KOPT-K1 (cell line): ENCODE results near the gene GABRG3.

ENCODE experiments used
- H3K27ac ChIP-seq: fragments of 200-600 bp; sonication (generic); 2 replicates; pipeline ENCODE4 v1.5.1; 2016; ENCODE audit warnings: antibody characterized with exemption, mild to moderate bottlenecking, low read depth, low read length; ENCODE audit not compliant: poor library complexity, severe bottlenecking
- H3K36me3 ChIP-seq: fragments of 200-600 bp; sonication (generic); 2 replicates; pipeline ENCODE4 v1.5.1; 2017; ENCODE audit warnings: antibody characterized with exemption, mild to moderate bottlenecking, low read length, moderate library complexity; ENCODE audit not compliant: insufficient read depth
- H3K9me3 ChIP-seq: fragments of 200-600 bp; sonication (generic); 2 replicates; pipeline ENCODE4 v1.5.1; 2017; ENCODE audit warnings: antibody characterized with exemption, low read length, mild to moderate bottlenecking; ENCODE audit not compliant: insufficient read depth, poor library complexity, severe bottlenecking

The GABRG3 gene

DNA sequence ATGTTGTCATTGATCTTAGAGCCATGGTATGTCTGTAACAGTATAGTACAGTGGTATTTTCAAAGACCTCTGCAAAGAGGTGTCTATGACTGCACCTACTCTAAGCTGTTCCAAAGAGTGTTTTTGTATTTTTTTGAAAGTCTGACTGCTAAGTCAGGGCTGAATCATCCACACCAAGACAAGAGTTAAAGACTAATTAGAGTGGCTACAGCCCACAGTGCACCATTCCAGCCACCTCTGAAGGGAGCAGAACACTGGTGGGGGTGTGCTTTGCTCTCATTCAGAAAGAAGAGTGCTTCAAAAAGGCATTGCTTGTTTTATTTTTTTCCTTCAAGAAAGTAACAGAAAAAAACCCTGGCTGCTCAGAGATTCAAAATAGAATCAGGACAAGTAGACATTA lies 301.4 kb downstream of the GABRG3 start:
- no peaks in the 10 kb centered on the region for H3K36me3 ChIP-seq
- no peaks in the 10 kb centered on the region for H3K9me3 ChIP-seq
- H3K27ac ChIP-seq: no peak overlapping the region

DNA sequence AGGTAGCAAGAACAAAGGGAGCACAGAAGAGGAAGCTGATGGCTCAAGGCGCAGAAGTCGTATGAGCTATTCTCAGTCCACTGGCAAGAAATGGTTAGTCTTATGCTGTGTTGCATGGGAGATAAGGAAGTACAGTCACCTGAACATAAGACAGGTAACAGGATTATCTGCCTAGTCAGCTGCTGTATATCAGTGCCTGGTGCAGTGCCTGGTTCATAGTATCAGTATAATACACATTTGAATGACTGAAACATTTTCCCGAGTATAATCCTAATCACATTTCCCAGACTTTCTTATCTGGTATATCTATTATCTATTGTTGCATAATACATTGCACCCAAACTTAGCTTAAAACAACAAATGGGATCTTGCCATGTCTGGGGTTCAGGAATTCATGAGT lies 302.5 kb downstream of the GABRG3 start:
- no peaks in the 10 kb centered on the region for H3K9me3 ChIP-seq
- H3K36me3 ChIP-seq: no peaks in the 10 kb centered on the region
- no peak overlapping the region for H3K27ac ChIP-seq

DNA sequence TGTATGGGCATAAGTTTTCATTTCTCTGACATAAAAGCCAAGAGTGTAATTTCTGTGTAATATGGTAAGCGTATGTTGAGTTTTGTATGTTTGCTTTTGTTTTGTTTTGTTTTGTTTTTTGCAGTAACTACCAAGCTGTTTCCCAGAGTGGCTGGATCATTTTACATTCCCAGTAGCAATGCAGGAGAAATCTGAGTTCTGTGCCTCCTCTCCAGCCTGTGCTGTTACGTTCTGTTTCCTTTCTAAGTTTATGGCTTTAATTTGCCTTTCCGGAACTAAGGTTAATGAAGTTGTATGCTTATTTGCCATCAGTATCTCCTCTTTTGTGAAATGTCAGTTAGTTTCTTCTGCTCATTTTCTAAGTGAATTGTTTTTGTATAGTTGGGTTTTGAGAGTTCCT lies 307.8 kb downstream of the GABRG3 start:
- no peaks in the 10 kb centered on the region for H3K36me3 ChIP-seq
- H3K9me3 ChIP-seq: no peaks in the 10 kb centered on the region
- no peak overlapping the region for H3K27ac ChIP-seq

DNA sequence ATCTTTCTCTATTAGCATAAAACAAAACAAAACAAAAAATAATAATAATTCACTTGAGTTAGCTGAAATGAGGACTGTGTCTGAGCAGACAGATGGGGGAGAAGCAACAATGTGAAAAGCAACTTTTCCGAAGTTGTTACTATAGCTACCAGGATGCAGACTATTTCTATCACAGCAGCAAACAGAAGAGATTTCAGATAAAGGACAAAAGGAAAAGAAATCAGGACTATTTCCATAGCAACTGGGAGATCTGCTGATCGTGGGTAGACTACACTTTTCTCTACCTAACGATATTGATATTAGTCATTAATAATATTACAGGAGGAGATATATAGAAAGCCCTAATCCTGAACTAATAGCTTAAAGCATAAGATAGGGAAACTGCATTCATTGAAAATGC lies 321.7 kb downstream of the GABRG3 start:
- no peak overlapping the region for H3K27ac ChIP-seq
- no peaks in the 10 kb centered on the region for H3K9me3 ChIP-seq
- no peaks in the 10 kb centered on the region for H3K36me3 ChIP-seq

DNA sequence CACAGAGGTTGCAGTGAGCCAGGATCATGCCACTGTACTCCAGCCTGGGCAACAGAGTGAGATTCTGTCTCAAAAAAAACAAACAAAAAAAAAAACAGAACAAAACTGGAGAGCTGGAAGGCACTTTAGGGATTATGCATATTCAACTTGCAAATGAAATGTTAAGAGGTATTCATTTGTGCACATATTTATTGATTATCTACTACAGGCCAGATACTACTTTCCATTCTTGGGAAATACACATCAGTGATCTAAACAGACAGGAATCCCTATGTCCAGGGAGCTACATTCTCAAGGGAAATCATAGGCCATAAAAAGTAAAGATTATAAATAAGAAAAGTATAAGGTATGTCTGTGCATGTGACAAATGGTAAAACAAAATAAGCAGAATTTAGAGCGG lies 322.6 kb downstream of the GABRG3 start:
- no peaks in the 10 kb centered on the region for H3K9me3 ChIP-seq
- no peaks in the 10 kb centered on the region for H3K36me3 ChIP-seq
- H3K27ac ChIP-seq: no peak overlapping the region

DNA sequence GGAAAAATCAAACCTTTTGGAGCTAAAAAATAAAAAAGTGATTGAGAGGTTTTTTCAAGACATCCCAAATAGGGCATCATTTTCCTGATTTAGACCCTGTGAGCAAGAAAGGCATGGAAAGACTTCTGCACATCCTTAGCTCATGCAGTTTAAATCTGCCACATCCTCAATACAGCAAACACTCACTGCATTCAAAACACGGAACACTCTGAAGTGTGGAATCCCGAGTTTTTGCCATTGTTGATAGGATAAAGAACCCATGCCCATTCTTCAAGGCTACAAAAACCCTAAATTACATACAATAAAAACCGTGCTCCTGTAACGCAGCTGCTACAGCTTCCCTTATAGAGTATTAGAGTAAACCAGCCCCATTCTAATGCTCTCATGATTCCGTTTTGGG lies 346.8 kb downstream of the GABRG3 start:
- H3K9me3 ChIP-seq: no peaks in the 10 kb centered on the region
- no peaks in the 10 kb centered on the region for H3K36me3 ChIP-seq
- H3K27ac ChIP-seq: no peak overlapping the region

DNA sequence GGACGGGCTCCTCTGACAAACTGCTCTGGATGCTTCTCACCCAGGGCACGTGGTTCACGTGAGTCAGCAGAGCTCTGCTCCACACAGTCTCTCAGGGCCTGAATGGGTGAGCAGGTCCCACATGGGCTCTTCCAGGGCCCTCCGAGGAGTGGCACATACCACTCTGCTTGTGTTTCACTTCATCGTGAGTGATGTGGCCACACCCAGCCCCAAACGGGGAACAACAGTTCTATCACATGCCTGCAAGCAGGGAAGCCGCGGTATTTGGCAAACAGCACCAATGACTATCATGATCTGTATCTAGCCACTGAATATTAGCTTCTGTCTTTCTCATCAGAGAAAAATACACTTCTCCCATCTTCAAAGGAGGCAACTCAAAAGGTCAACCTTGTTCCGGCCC lies 352.8 kb downstream of the GABRG3 start:
- Histone ChIP-seq H3K36me3 (no peaks in the 10 kb centered on the region), H3K27ac (no peak overlapping the region), H3K9me3 (no peaks in the 10 kb centered on the region)

DNA sequence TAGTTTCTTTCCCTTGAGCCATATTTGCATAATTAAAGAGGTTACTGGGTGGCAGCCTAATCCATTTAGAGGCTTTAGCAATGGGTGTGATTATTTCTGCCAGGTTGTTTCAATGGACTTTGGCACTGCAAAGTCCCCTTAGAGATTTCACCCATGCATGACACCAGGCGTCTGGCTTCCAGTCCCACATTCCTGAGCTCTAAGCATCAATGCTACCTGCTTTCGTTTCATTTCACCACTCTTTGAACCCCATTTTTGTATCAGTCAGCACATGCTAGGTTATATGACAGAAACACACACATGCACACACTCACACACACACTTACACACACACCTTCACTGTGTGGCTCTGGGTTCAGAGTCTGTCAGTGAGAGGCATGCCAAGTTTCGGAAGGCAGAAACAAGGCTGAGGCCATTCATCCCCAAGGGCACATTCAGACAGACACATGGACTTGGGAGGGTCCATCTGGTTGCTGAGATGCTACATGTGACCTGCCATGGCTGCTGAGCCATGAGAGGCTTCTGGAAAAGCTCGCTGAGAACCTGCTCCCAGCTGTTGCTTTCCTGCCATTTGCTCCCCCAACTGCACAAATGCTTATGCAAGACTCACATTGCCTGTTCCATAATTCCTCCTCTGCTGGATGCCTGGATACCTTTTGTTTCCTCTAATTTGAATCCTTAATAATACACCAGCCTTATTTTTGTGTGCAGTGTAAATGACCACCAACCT lies 354.1 kb downstream of the GABRG3 start:
- no peak overlapping the region for H3K27ac ChIP-seq
- H3K9me3 ChIP-seq: no peaks in the 10 kb centered on the region

DNA sequence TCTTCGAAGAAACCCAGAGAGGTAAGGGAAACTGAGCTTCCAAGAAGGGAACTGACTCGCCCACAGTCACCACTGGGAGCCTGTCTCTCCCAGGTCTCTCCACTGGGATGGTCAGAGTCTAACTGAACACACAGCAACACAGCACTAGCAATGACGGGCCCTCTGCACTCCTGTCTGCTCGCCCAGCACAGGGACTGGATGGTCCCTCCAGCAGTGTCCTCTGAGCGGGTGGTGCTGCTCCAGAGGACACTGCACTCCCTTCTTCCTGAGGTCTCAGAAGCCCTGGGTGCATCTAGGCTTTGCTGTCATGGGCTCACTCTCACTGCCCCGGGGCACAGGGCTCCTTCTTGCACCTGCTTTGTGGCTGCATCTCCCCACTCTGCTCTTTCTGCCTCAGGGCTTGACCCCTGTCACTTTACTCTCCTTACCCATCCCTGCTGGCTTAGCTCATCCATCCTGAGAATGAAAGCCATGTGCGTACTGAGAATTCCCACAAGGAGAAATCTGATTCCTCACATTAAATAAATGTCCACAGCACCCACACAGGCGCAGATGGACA lies 356.6 kb downstream of the GABRG3 start:
- H3K27ac ChIP-seq: no peak overlapping the region
- no peaks in the 10 kb centered on the region for H3K9me3 ChIP-seq
- H3K36me3 ChIP-seq: no peaks in the 10 kb centered on the region

More for the DNA sequence above, 354.1 kb downstream of the GABRG3 start:
- no peaks in the 10 kb centered on the region for H3K36me3 ChIP-seq

DNA sequence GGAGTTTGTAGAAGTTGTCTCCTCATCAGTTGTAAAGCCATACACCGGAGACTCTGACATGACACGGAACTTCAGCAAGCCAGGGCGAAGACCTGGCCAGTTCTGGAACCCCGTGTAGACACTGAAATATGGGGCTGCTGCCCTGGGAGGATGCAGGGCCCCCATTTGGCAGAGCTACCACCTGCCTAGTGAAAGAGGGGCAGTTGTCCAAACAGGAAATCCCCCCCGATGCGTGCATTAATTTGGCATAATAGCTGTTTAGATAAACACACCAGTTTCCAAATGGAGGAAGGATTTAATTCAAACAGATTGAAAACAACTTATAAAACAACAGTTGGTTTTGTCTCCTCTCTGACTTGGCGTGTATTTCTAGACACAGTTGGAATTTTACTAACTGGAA lies 357.2 kb downstream of the GABRG3 start:
- no peaks in the 10 kb centered on the region for H3K36me3 ChIP-seq
- no peaks in the 10 kb centered on the region for H3K9me3 ChIP-seq
- H3K27ac ChIP-seq: no peak overlapping the region

DNA sequence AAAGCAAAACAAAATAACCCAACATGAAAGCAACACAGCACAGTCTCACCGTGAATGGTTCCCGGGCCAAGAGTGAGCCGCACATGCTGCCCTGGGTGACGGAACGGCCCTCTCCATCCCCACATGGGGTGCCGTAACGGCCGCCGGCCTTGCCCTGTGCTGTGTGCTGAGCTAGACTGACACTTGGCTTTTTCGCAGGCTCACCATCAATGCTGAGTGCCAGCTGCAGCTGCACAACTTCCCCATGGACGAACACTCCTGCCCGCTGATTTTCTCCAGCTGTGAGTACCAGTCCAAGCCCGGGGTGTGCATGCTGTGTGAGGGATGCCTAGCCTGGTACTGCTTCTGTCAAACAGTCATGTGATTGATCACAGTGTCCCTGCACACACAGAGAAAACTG lies 357.6 kb downstream of the GABRG3 start:
- Histone ChIP-seq H3K9me3 (no peaks in the 10 kb centered on the region), H3K27ac (no peak overlapping the region), H3K36me3 (no peaks in the 10 kb centered on the region)

DNA sequence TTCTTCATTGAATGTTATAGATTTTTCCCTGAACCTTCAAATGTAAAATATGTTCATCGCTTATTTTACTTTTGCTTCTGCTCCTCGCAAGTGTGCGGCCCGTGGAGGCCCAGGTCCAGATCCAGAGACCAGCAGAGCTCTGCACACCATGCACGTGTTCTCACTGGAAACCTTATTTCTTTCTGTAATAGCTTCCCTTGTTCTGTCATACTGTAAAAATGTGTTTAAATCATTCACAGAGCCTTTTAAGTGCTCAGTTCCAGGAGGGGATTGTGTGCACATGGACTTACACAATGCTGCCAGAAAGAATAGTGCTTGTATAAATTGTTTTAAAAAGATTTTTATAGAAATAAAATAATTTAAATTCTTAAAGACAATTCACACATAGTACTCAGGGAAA lies 359.3 kb downstream of the GABRG3 start:
- Histone ChIP-seq H3K36me3 (no peaks in the 10 kb centered on the region), H3K9me3 (no peaks in the 10 kb centered on the region), H3K27ac (no peak overlapping the region)

DNA sequence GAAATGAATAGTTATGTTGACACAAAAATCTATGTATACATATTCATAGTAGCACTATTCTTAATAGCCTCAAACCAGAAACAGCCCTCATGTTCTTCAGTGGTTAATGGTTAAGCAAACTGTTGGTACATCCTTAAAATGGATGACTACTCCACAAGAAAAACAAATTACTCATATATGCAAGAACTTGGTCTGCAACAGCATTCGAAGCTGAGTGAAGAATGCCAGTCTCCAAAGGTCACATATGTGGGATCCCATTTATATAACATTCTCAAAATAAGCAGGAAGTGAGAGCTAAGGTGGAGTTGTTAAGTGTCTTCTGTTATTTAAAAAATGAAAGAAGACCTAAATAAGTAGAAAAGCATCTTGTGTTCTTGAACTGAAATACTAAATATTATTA lies 365.7 kb downstream of the GABRG3 start:
- H3K9me3 ChIP-seq: no peaks in the 10 kb centered on the region
- no peak overlapping the region for H3K27ac ChIP-seq
- H3K36me3 ChIP-seq: no peaks in the 10 kb centered on the region

DNA sequence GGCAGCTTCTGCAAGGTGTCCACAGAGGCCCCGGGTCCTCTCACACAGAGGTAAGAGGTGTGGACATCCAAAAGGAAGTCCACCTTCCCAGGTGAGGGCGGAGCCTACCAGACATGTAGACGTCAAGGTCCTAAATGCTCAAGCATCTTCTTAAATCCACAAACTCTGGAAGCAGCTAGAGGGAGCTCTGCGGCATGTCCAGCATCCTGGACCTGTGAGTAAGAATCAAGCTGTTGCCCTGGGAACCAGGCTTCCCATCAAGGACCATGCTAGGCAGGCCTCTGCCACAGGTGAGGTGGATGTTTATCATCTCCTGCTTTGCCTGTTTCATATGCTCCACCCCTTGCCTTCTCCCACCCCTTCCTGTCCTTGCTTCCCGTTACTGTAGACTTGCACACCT lies 368.2 kb downstream of the GABRG3 start:
- Histone ChIP-seq H3K36me3 (no peaks in the 10 kb centered on the region), H3K9me3 (no peaks in the 10 kb centered on the region), H3K27ac (no peak overlapping the region)

DNA sequence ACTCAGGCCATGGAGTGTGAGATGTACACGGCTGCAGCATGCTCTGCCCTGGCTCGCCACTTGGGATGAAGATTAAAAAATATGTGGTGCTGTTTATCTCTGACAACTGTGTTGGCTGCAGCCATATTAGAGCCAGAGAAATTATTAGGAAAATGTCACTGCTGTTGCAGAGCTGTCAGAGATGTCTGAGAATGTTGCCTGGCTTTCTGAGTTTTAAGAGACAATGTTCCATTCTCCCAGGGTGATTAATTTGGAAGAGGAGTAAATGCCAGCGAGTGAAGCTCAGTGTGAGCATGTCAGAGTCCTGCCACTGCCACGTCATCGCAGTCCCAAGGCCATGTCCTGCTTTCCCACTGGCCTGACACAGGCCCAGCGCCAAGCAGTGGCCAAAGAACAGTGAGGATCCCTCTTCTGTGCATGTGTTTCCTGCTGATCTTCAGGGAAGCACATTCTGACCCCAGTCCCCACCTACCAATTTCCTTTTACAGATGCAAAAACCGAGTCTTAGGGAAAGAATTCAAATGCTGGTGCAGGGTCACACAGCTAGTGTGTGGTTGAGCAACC lies 370.9 kb downstream of the GABRG3 start:
- Histone ChIP-seq H3K9me3 (no peaks in the 10 kb centered on the region), H3K36me3 (no peaks in the 10 kb centered on the region), H3K27ac (no peak overlapping the region)

DNA sequence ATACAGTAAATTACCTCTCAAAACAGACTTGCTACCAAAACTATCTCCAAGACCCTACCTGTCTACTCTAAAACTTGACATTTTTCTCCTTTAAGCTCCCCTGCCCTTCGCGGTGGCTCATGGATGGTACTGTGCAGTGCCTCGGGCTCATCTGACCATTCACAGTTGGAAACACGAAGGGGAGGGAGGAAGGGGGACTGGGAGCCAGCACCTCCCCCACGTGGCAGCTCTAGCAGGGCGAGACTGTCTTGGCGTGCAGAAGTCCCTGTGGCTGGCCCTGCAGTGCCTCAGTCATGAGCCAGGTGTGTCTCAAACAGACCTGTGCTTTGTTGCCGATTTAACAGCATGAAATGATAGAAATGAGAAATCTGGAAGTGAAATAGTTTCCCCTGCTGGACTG lies 372.0 kb downstream of the GABRG3 start:
- Histone ChIP-seq H3K36me3 (no peaks in the 10 kb centered on the region), H3K9me3 (no peaks in the 10 kb centered on the region), H3K27ac (no peak overlapping the region)
